GM23338 (cell line): ENCODE data around the gene MPST. TPM values are rescaled to one million over a fixed set of nuclear protein-coding genes. Genes with fewer than 3 reads are reported as not detected.

Experiments
- ATAC-seq: fragments of 200-7000 bp; cut with Tn5 transposase; 3 replicates; pipeline ENCODE4 v1.9.1; 2020
- DNase-seq: peaks from one replicate; pipeline ENCODE4 v3.0.0-alpha.2; 2015; ENCODE audit warnings: low spot score
- H2AFZ ChIP-seq: fragments of 200-600 bp; sonication (generic); 2 replicates; pipeline ENCODE4 v1.8.0; 2016; ENCODE audit warnings: antibody characterized with exemption, mild to moderate bottlenecking, moderate library complexity
- H3F3A ChIP-seq: fragments of 200-600 bp; sonication (generic); replicated peaks from 2 replicates; pipeline ENCODE4 v1.8.0; 2017; ENCODE audit warnings: antibody characterized with exemption, mixed run types, low read depth
- H3K27ac ChIP-seq: fragments of 200-600 bp; sonication (generic); 2 replicates; pipeline ENCODE4 v1.6.1; 2016; ENCODE audit warnings: low read depth
- H3K27me3 ChIP-seq: fragments of 200-600 bp; sonication (generic); 2 replicates; pipeline ENCODE4 v1.8.0; 2016; ENCODE audit warnings: mild to moderate bottlenecking, mixed run types, moderate library complexity; ENCODE audit not compliant: insufficient read depth
- H3K36me3 ChIP-seq: fragments of 200-600 bp; sonication (generic); 2 replicates; pipeline ENCODE4 v1.8.0; 2016; ENCODE audit warnings: mild to moderate bottlenecking; ENCODE audit not compliant: insufficient read depth
- H3K4me1 ChIP-seq: fragments of 200-600 bp; sonication (generic); 2 replicates; pipeline ENCODE4 v1.8.0; 2016; ENCODE audit warnings: mild to moderate bottlenecking, moderate library complexity; ENCODE audit not compliant: insufficient read depth
- H3K4me2 ChIP-seq: fragments of 200-600 bp; sonication (generic); 2 replicates; pipeline ENCODE4 v1.7.1; 2017; ENCODE audit warnings: mixed run types
- H3K4me3 ChIP-seq: fragments of 200-600 bp; sonication (generic); 2 replicates; pipeline ENCODE4 v1.6.1; 2016; ENCODE audit warnings: mixed run types
- H3K79me2 ChIP-seq: fragments of 200-600 bp; sonication (generic); replicated peaks from 2 replicates; pipeline ENCODE4 v1.8.0; 2017; ENCODE audit warnings: mild to moderate bottlenecking; ENCODE audit not compliant: insufficient read depth
- H3K9me2 ChIP-seq: fragments of 200-600 bp; sonication (generic); 2 replicates; pipeline ENCODE4 v1.8.0; 2017; ENCODE audit not compliant: insufficient read depth
- H4K20me1 ChIP-seq: fragments of 200-600 bp; sonication (generic); replicated peaks from 2 replicates; pipeline ENCODE4 v1.8.0; 2017; ENCODE audit warnings: mild to moderate bottlenecking; ENCODE audit not compliant: insufficient read depth
- H3K27ac Mint-ChIP-seq: 2 replicates; pipeline ENCODE4 v1.8.0; 2020; ENCODE audit warnings: inconsistent platforms, mild to moderate bottlenecking, moderate library complexity, mixed read lengths
- H3K27me3 Mint-ChIP-seq: 3 replicates; pipeline ENCODE4 v1.8.0; 2022; ENCODE audit warnings: low read depth, mild to moderate bottlenecking, moderate library complexity, mixed read lengths, inconsistent platforms; ENCODE audit not compliant: insufficient read depth, poor library complexity
- H3K36me3 Mint-ChIP-seq: 3 replicates; pipeline ENCODE4 v1.8.0; 2021; ENCODE audit warnings: low read depth, mild to moderate bottlenecking, inconsistent platforms, moderate library complexity, mixed read lengths
- H3K4me1 Mint-ChIP-seq: 3 replicates; pipeline ENCODE4 v1.8.0; 2020; ENCODE audit warnings: mild to moderate bottlenecking, inconsistent platforms, mixed read lengths
- H3K4me3 Mint-ChIP-seq: 3 replicates; pipeline ENCODE4 v1.8.0; 2021; ENCODE audit warnings: moderate library complexity, mild to moderate bottlenecking, inconsistent platforms, mixed read lengths
- H3K9me3 Mint-ChIP-seq: 3 replicates; pipeline ENCODE4 v1.8.0; 2020; ENCODE audit warnings: moderate library complexity, mild to moderate bottlenecking, inconsistent platforms, mixed read lengths
- CREB1 ChIP-seq: fragments of 250-450 bp; sonication (Bioruptor Pico); IDR thresholded peaks from 2 replicates; pipeline ENCODE4 v1.5.0; 2020; ENCODE audit warnings: low read depth, mild to moderate bottlenecking, moderate library complexity
- CTCF ChIP-seq, 2 experiments: fragments of 200-600 bp in 1 of 2; sonication (generic) in 1 of 2; conservative IDR thresholded peaks; 2 replicates each; pipeline versions ENCODE4 v1.5.1 to v1.6.1; 2016 to 2017; ENCODE audit warnings: antibody characterized with exemption in 2 of 2, low read depth in 2 of 2, mild to moderate bottlenecking in 2 of 2, moderate library complexity in 1 of 2
- EZH2 ChIP-seq: fragments of 200-600 bp; sonication (generic); IDR thresholded peaks from one replicate; pipeline ENCODE4 v1.8.0; 2017; ENCODE audit warnings: antibody characterized with exemption, mild to moderate bottlenecking, low read depth; ENCODE audit not compliant: unreplicated experiment
- EZH2phosphoT487 ChIP-seq: fragments of 200-600 bp; sonication (generic); IDR thresholded peaks from one replicate; pipeline ENCODE4 v1.8.1; 2018; ENCODE audit warnings: antibody characterized with exemption; ENCODE audit not compliant: unreplicated experiment
- NANOG ChIP-seq: IDR thresholded peaks from 2 replicates; pipeline ENCODE4 v1.6.1; 2016; ENCODE audit warnings: antibody characterized with exemption, borderline replicate concordance
- POLR2AphosphoS5 ChIP-seq: IDR thresholded peaks from 2 replicates; pipeline ENCODE4 v1.6.1; 2016; ENCODE audit warnings: antibody characterized with exemption, low read depth
- STAT1 ChIP-seq: IDR thresholded peaks from one replicate; pipeline ENCODE4 v1.6.1; 2016; ENCODE audit warnings: antibody characterized with exemption; ENCODE audit not compliant: unreplicated experiment
- ZNF114 ChIP-seq: fragments of 250-450 bp; sonication (Bioruptor Pico); IDR thresholded peaks from 2 replicates; pipeline ENCODE4 v1.5.0; 2020; ENCODE audit warnings: mild to moderate bottlenecking, moderate library complexity
- polyA plus RNA-seq: library from polyadenylated mRNA; unstranded; fragments of >200 nt; fragmentation: Nextera tagmentation; extraction: Ambion mirVana; gene quantifications from 2 replicates; pipeline ENCODE4 v1.2.1, GENCODE V29; 2016
- total RNA-seq: library from RNA; depleted of rRNA; stranded (reverse); fragments of >200 nt; shearing (Covaris generic); gene quantifications from 2 replicates; pipeline ENCODE4 v1.2.3, GENCODE V29; 2014

Gene MPST
- total and polyA plus RNA-seq, 2 experiments from 2014 or later: 86.2 to 158 TPM

GRCh38 chr22:37065180-37065579, 45.6 kb downstream of the MPST start:
- H3K4me3 ChIP-seq: no peak overlapping the region
- H3K4me2 ChIP-seq: no peak overlapping the region
- no peaks in the 10 kb centered on the region for H4K20me1 ChIP-seq
- peaks cover 38% of the 10 kb centered on the region for H3K4me1 Mint-ChIP-seq
- TF ChIP-seq CREB1 (CRISPR knock-in tag) (no peak), STAT1 (no peak), CTCF (conservative IDR thresholded peaks at IDR 0.05; ENCODE audit: low read depth in 2 of 2) (no peak), POLR2AphosphoS5 (no peak)
- no peak overlapping the region for H3K27ac ChIP-seq
- no peaks in the 10 kb centered on the region for H3K9me2 ChIP-seq
- H3K4me3 Mint-ChIP-seq: no peak overlapping the region
- H3K27me3 Mint-ChIP-seq: peaks cover 41% of the 10 kb centered on the region
- DNase-seq: no peak
- H3K4me1 ChIP-seq: peaks cover 22% of the 10 kb centered on the region
- ATAC-seq: no peak
- no peak overlapping the region for H2AFZ ChIP-seq
- H3K36me3 ChIP-seq: no peaks in the 10 kb centered on the region
- H3K27ac Mint-ChIP-seq: no peak overlapping the region
- H3K36me3 Mint-ChIP-seq: peaks cover 2% of the 10 kb centered on the region; the same call in 2 of the 3 replicates
- H3K27me3 ChIP-seq: peaks cover 33% of the 10 kb centered on the region
- no peaks in the 10 kb centered on the region for H3F3A ChIP-seq
- no peaks in the 10 kb centered on the region for H3K79me2 ChIP-seq
- H3K9me3 Mint-ChIP-seq: no peaks in the 10 kb centered on the region; the same call in 2 of the 3 replicates

- Mint-ChIP-seq H3K27ac (no peak overlapping the region), H3K4me3 (no peak overlapping the region), H3K4me1 (peaks cover 37% of the 10 kb centered on the region), H3K9me3 (no peaks in the 10 kb centered on the region; the same call in 2 of the 3 replicates), H3K27me3 (peaks cover 43% of the 10 kb centered on the region), H3K36me3 (peaks cover 2% of the 10 kb centered on the region; the same call in 2 of the 3 replicates)
- Histone ChIP-seq H3F3A (no peaks in the 10 kb centered on the region), H3K9me2 (no peaks in the 10 kb centered on the region), H3K4me1 (peaks cover 22% of the 10 kb centered on the region), H3K27me3 (peaks cover 41% of the 10 kb centered on the region), H3K27ac (no peak overlapping the region), H3K79me2 (no peaks in the 10 kb centered on the region), H4K20me1 (no peaks in the 10 kb centered on the region), H3K36me3 (no peaks in the 10 kb centered on the region), H3K4me2 (no peak overlapping the region), H2AFZ (no peak overlapping the region), H3K4me3 (no peak overlapping the region)
- TF ChIP-seq ZNF114 (CRISPR knock-in tag): no peak
- TF ChIP-seq EZH2phosphoT487: no peak
- no peak for TF ChIP-seq EZH2
- ATAC-seq (no peak), DNase-seq (no peak)
Observed at GRCh38 chr22:37065961-37066360, 46.4 kb downstream of the MPST start.

GRCh38 chr22:37067428-37067827, 47.9 kb downstream of the MPST start:
- Histone ChIP-seq H2AFZ (no peak overlapping the region), H4K20me1 (no peaks in the 10 kb centered on the region), H3K4me3 (no peak overlapping the region), H3K4me2 (no peak overlapping the region), H3K27me3 (peaks cover 52% of the 10 kb centered on the region), H3K79me2 (no peaks in the 10 kb centered on the region), H3K36me3 (no peaks in the 10 kb centered on the region), H3K27ac (no peak overlapping the region), H3F3A (no peaks in the 10 kb centered on the region), H3K9me2 (0 out of 2 replicates have a peak, but pooled peaks cover 8% of the 10 kb centered on the region), H3K4me1 (peaks cover 14% of the 10 kb centered on the region)
- H3K4me1 Mint-ChIP-seq: peaks cover 28% of the 10 kb centered on the region
- peaks cover 2% of the 10 kb centered on the region; the same call in 2 of the 3 replicates for H3K36me3 Mint-ChIP-seq
- ATAC-seq (no peak), DNase-seq (no peak)
- no peak overlapping the region for H3K27ac Mint-ChIP-seq
- peaks cover 43% of the 10 kb centered on the region for H3K27me3 Mint-ChIP-seq
- no peaks in the 10 kb centered on the region; the same call in 2 of the 3 replicates for H3K9me3 Mint-ChIP-seq
- no peak for TF ChIP-seq NANOG
- no peak overlapping the region for H3K4me3 Mint-ChIP-seq
